ENCODE data around the gene MDFIC.

Gene MDFIC

DNA sequence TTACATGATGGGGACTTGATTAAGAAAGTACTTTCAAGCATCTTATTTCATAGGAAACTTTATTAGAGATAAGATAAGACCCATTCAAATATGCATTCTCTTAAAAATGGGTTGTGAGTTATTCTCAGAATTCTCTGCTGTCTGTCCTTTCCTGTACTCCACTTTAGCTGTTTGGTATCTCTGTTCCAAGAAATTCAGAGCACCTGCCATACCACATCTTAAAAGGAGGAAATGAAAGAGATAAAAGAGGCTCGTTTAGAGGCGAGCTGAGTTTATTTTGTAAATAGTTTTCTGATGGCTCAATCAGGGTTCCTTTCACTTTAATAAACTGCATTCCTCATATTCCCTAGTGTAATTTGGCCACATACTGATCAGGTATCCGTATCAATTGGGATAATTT lies 87.2 kb downstream of the MDFIC start:
- DNase-seq (ENCODE audit: low read depth): no peak
- no peak overlapping the region for H3K4me3 ChIP-seq (ENCODE audit: low read depth, low read length)
- TF ChIP-seq POLR2A (IDR thresholded peaks at IDR 0.05; ENCODE audit: extremely low read depth, insufficient read length) (no peak), CTCF (IDR thresholded peaks at IDR 0.05; ENCODE audit: low read depth, low read length) (no peak), MYC (IDR thresholded peaks at IDR 0.05; ENCODE audit: low read depth, low read length) (no peak)
- TF ChIP-seq, protein P1, sequence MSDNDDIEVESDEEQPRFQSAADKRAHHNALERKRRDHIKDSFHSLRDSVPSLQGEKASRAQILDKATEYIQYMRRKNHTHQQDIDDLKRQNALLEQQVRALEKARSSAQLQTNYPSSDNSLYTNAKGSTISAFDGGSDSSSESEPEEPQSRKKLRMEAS (IDR thresholded peaks at IDR 0.05; ENCODE audit: low read depth, low read length): no peak

DNA sequence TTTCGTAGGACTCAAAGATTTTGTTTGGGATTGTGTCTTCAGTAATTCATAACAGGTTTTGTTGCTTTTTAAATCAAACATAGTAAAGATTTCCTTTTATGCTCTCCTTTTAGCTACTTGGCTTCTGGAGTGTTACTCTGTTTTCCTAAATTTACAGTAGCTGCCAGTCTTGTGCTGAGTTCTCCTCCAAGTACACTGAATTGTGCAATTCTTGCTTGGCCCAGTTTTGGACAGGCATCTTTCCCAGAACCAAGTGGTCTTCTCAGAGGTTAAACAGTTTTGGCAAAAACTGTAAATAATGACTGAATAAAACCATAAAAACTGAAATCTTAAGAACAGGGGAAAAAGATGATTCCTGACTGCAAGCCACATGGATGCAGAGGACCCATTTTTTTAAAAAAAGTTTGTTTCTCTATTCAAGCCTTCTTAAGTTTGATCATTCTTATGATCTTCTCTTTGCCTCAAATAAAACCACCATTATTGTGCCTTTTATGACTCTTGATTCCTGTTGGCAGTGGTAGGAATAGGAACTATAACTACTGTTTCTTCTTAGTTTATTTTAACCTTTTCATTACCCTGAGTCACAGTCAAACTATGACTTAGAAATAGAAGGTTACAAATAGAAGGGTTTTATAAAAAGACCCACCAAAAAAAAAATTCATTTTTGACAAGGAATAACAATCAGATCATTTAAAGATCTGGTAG lies 88.0 kb downstream of the MDFIC start:
- DNase-seq (ENCODE audit: low read depth): no peak
- no peak overlapping the region for H3K4me3 ChIP-seq (ENCODE audit: low read depth, low read length)
- TF ChIP-seq CTCF (IDR thresholded peaks at IDR 0.05; ENCODE audit: low read depth, low read length) (no peak), MYC (IDR thresholded peaks at IDR 0.05; ENCODE audit: low read depth, low read length) (no peak), POLR2A (IDR thresholded peaks at IDR 0.05; ENCODE audit: extremely low read depth, insufficient read length) (no peak)
- TF ChIP-seq, protein P1 (IDR thresholded peaks at IDR 0.05; ENCODE audit: low read depth, low read length): no peak

DNA sequence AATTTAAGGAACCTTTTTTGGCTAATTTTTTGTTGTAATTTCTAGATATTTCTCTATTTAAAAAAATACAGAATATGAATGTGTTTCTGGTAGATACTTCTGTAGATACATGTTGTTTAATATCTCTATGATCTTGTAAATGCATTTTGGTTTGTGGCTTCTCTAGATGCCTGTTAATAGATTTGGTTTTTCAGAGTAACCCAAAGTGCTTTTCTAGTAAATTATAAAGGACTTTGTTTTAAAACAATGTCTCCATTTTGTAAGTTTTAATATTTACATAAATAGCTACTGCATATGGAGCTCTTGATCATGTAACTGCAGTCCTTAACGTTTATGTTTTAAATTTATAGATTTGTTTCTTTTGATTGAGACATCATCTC lies 88.5 kb downstream of the MDFIC start:
- TF ChIP-seq, protein P1 (IDR thresholded peaks at IDR 0.05; ENCODE audit: low read depth, low read length): no peak
- TF ChIP-seq MYC (IDR thresholded peaks at IDR 0.05; ENCODE audit: low read depth, low read length) (no peak), CTCF (IDR thresholded peaks at IDR 0.05; ENCODE audit: low read depth, low read length) (no peak), POLR2A (IDR thresholded peaks at IDR 0.05; ENCODE audit: extremely low read depth, insufficient read length) (no peak)
- no peak for DNase-seq (ENCODE audit: low read depth)
- no peak overlapping the region for H3K4me3 ChIP-seq (ENCODE audit: low read depth, low read length)

- TF ChIP-seq POLR2A (IDR thresholded peaks at IDR 0.05; ENCODE audit: extremely low read depth, insufficient read length): no peak
- TF ChIP-seq, protein P1 (IDR thresholded peaks at IDR 0.05; ENCODE audit: low read depth, low read length): no peak
- no peak overlapping the region for H3K4me3 ChIP-seq (ENCODE audit: low read depth, low read length)
- DNase-seq (ENCODE audit: low read depth): no peak
These were observed 92.0 kb downstream of the MDFIC start for GRCh38 chr7:115013886-115014285.

DNA sequence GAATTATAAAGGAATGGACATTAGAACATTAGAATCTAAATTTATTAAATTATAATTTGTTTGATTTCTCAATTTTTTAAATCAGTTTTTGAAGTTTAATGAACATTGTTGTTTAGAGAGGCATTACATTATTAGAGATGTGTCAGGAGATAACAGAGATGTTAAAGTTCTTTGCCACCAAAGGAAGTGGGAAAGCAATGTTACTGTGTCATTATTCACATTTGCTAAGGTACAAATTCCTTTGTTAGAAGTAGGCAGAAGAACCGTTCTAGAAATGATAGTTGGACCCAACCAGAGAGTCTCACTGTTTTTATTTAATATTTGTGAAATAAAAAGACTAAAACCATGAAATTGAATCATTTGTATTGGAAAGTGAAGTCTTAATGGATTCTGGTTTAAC lies 92.9 kb downstream of the MDFIC start:
- H3K4me3 ChIP-seq (ENCODE audit: low read depth, low read length): no peak overlapping the region
- DNase-seq (ENCODE audit: low read depth): no peak
- TF ChIP-seq, protein P1 (IDR thresholded peaks at IDR 0.05; ENCODE audit: low read depth, low read length): no peak
- TF ChIP-seq MYC (IDR thresholded peaks at IDR 0.05; ENCODE audit: low read depth, low read length): no peak
- TF ChIP-seq POLR2A (IDR thresholded peaks at IDR 0.05; ENCODE audit: extremely low read depth, insufficient read length): no peak
- TF ChIP-seq CTCF (IDR thresholded peaks at IDR 0.05; ENCODE audit: low read depth, low read length): no peak

- TF ChIP-seq, protein P1 (IDR thresholded peaks at IDR 0.05; ENCODE audit: low read depth, low read length): no peak
- no peak for TF ChIP-seq POLR2A (IDR thresholded peaks at IDR 0.05; ENCODE audit: extremely low read depth, insufficient read length)
- no peak for TF ChIP-seq CTCF (IDR thresholded peaks at IDR 0.05; ENCODE audit: low read depth, low read length)
- no peak for TF ChIP-seq MYC (IDR thresholded peaks at IDR 0.05; ENCODE audit: low read depth, low read length)
- H3K4me3 ChIP-seq (ENCODE audit: low read depth, low read length): no peak overlapping the region
- no peak for DNase-seq (ENCODE audit: low read depth)
These were observed 93.7 kb downstream of the MDFIC start for GRCh38 chr7:115015619-115016018.

Data from NB4 (cell line).